GM19463 (cell line): ENCODE data around the gene WDR74.
"Not testable (repeated sequence)": the region's sequence is repeated elsewhere in the genome, so short reads cannot be mapped to it uniquely, and the experiment has no call there.

Source experiments
- ATAC-seq: cut with Tn5 transposase; IDR thresholded peaks from one replicate; pipeline ENCODE4 v1.9.1; 2021; ENCODE audit warnings: mild to moderate bottlenecking, moderate library complexity; ENCODE audit not compliant: unreplicated experiment

Gene WDR74

DNA sequence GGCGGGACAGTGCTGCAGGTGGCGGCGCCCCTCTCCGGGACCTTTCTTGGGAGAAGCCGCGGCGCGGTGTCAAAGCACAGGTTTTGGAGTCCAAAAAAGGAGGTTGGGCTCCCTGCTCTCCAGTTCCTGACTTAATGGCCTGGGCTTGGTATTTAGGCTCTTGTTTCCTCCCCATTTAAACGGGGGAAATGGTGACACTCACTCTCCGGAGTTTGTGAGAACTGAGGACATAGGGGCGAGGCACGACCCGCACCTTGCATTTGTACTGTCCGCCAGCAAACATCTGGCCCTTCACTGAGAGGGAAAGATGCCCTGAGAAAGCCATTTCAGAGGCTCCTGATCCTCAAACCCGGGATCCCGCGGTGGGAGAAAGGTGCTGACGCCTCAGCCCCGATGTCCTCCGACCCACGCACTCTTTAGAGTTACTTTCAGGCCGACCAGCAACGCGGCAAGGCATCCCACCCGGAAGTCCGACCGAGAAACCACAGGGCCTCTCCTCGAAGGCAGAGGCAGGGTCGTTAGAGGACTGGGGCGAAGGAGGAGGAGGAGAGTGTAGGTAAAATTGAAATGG is 2.9 kb upstream of the WDR74 start:
- ATAC-seq, result no peak

DNA sequence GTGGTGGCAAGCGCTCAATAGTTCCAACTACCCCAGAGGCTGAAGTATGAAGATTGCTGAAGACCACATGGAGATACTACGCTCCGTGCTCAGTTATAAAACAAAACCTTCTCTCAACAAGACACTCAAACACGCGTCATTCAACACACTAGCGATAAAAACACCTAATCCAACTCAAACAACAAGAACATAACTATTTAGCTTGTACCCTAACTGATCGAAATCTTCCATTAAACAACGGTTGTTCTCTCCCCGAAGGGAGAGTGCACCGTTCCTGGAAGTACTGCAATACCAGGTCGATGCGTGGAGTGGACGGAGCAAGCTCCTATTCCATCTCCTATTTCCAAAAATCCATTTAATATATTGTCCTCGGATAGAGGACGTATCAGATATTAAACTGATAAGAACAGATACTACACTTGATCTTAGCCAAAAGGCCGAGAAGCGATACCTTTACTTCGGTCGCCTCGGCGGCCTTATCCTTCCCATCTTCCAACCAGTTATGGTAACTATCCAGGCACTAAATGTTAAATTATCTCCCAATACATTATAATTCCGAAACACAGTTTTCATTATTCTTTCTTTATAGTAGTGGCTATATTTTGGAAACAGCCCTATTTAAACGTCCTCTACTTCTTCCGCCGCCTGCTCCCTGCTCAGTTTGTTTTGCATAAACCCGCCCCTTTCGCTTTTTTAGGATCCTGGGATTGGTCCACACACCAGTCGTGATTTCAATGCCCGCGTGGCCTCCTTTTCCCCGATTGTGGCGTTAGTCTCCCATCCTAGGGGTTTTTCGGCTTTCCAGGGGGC is 2.2 kb upstream of the WDR74 start:
- ATAC-seq, result peak; percentile 51

DNA sequence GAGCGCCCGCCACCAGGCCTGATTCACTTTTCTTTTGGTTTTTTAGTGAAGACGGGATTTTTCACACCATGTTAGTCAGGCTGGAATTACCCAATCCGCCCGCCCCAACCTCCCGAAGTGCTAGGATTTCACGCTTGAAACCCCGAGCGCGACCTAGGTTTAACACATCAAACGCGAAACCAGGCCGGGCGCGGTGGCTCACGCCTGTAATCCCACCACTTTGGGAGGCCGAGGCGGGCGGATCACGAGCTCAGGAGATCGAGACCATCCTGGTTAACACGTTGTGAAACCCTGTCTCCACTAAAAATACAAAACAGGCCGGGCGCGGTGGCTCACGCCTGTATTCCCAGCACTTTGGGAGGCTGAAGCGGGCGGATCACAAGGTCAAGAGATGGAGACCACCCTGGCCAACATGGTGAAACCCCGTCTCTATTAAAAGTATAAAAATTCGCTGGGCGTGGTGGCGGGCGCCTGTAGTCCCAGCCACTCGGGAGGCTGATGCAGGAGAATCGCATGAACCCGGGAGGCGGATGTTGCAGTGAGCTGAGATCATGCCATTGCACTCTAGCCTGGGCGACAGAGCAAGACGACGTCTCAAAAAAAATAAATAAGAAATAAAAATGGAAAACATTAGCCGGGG is 1.5 kb upstream of the WDR74 start:
- ATAC-seq, result not testable (repeated sequence)

GRCh38 chr11:62835336-62835735 is 4.1 kb downstream of the WDR74 start:
- no peak for ATAC-seq

GRCh38 chr11:62832336-62833234 is 6.8 kb downstream of the WDR74 start, which contains the start of gene TEX54:
TSS of gene TEX54 (minus strand) at chr11:62832841.
- ATAC-seq, result no peak

DNA sequence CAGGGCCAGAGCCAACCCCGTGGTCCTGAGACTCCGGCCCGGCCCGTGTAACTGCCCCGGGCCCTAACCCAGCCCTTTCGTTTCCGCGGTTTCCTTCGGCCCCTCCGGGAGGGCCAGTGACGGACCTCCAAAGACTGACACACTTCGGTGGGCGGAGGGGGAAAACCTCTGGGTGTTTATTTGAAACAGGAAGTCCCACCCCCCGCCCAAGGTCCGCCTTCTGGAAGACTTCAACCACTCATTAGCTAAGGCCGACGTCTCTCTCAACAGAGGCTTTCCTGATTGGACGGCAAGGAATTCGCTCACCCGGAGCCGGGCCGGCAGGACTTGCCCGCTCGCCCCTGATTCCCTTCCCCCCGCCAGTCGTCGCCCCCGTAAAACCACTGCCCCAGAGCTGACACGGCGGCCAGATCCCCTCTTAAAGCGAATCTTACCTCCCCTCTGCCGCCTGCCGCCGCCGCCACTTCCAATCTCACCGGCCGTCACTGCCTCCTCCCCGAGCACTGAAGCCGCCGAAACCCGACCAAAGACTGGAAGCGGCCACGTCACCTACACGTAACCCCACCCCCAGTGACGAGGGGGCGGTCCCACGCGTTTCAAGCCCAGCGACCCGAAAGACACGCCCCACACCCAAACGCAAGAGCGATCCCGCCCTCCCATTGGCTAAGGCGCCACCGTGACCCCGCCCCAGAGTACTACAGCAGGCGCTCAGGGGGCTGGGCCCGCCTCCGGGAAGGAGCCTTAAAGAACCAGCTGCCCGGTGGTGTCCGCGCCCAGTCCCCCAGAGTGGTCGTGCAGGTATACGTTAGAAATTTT is 7.7 kb downstream of the WDR74 start, which contains the start of gene STX5:
TSS of gene STX5 (minus strand) at position 532 of the 816 bp plus-strand sequence. CDS start 808 bp downstream, outside the sequence.
- peak; percentile 83 for ATAC-seq

DNA sequence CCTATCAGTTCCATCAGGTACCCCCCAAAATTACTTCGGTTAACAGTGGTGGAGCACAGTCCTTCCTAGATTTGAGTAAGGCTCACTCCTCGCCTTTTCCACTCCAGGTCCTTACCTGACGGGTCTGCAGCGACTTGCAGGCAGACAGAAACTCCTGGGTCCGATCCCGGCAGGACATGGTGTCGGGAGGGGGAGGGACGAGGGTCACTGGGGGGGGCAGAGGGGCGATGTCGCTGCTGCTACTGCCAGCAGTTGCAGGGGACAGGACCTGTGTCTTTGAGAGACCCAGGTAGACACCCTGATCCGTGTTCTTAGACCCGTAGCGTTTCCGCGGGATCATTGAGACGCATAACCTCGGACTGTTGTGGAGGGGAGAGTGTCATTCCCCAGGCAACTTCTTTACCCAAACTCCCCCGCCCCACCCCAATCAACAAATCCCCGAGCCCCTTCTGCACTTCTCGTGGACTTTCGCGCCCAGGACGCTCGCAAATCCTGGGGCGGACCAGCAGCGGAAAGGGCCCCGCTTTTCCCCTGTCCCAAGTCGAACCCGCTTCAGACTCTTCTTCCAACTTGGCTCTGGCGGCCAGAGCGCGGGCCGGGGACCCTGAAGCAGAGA is 8.4 kb downstream of the WDR74 start:
- no peak for ATAC-seq

- ATAC-seq, result not testable (repeated sequence)
Observed at GRCh38 chr11:62828130-62828529, 11.3 kb downstream of the WDR74 start.

DNA sequence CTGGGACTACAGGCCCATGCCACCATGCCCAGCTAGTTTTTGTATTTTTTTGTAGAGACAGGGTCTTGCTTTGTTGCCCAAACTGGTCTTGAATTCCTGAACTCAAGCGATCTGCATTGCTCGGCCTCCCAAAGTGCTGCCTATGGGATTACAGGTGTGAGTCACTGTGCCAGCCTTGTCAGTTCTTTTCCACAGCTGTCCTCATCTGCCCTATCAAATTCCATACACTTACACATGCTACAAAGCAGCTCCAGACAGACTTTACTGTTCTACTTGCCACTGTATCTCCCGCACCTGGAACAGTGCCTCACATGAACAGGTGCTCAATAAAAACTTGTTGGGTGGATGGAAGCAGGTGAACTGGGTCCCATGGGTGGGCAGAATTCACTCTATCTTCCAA is 15.7 kb downstream of the WDR74 start:
- ATAC-seq, result no peak

- ATAC-seq, result no peak
Observed at GRCh38 chr11:62817129-62817528, 22.3 kb downstream of the WDR74 start.

DNA sequence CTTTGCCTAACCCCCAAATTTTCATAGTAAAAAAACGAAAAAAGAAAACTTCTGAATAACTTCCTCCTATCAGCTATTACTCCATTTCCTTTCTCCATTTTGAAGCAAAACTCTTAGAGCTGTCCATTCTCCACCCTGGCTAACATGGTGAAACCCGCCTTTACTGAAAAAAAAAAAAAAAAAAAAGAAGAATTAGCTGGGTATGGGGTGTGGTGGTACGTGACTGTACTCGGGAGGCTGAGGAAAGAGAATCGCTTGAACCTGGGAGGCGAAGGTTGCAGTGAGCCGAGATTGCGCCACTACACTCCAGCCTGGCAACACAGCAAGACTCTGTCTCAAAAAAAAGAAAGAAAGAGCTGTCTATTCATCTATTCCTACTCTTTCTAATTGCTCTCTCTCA is 22.8 kb downstream of the WDR74 start:
- no peak for ATAC-seq

- no peak for ATAC-seq
Observed at GRCh38 chr11:62811659-62812058, 27.7 kb downstream of the WDR74 start.

DNA sequence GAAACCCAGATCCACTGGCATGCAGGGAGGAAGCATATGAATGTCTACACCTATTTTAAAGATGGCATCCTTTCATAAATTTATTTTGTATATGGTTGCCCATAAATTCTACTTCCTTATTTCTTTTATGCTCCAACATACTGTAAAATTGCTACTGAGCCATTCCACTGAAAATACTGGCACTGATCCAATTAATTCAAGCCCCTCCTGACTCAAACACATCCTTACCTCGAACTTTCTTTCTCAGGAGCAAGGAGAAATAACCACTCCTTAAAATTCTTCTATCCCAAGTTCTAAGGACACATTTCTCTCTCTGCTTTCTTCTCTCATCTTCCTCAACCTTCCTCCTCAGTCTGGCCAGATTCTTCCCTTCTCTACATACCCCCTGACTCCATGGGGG is 28.6 kb downstream of the WDR74 start:
- ATAC-seq, result no peak

GRCh38 chr11:62806611-62807121 is 32.7 kb downstream of the WDR74 start:
- ATAC-seq, result no peak

GRCh38 chr11:62805961-62806441 is 33.4 kb downstream of the WDR74 start:
- ATAC-seq, result no peak

GRCh38 chr11:62805076-62805892 is 34.1 kb downstream of the WDR74 start, which contains the start of gene NXF1:
TSS of gene NXF1 (minus strand) at chr11:62805440. CDS start at chr11:62805356, 84 bp downstream.
- peak; percentile 78 for ATAC-seq

- ATAC-seq, result peak; percentile 2
Observed at GRCh38 chr11:62804310-62805075, 34.9 kb downstream of the WDR74 start.
